Gastrocnemius medialis (tissue), 4 donors: Measurements from ENCODE around the gene KLHL40. TPM values are rescaled to one million over a fixed set of nuclear protein-coding genes. Genes with fewer than 3 reads are reported as not detected.

Source experiments
- ATAC-seq, 2 donors: fragments of 150-250 bp; one replicate each; pipeline ENCODE4 v1.9.1; 2016
- DNase-seq, 2 donors: peaks; one replicate each; pipeline ENCODE4 v3.0.0-alpha.2; 2019
- H3K27ac ChIP-seq, 4 donors: fragments of 200-600 bp; sonication (generic); 1 replicate in 1 of 4; 2 replicates in 3 of 4; pipeline ENCODE4 v1.5.1; 2016 to 2018; ENCODE audit warnings: mild to moderate bottlenecking in 2 of 4, moderate library complexity in 1 of 4
- H3K27me3 ChIP-seq, 3 donors: fragments of 200-600 bp; sonication (generic) in 2 of 3; 1 replicate in 1 of 3; 2 replicates in 2 of 3; pipeline versions ENCODE4 v1.5.1 to v1.6.0; 2016 to 2019; ENCODE audit warnings: mild to moderate bottlenecking in 1 of 3, moderate library complexity in 1 of 3
- H3K36me3 ChIP-seq, 2 donors: fragments of 200-600 bp; sonication (generic) in 1 of 2; one replicate each; pipeline ENCODE4 v1.5.1; 2017 to 2018
- H3K4me1 ChIP-seq, 2 donors: fragments of 200-600 bp; sonication (generic) in 1 of 2; one replicate each; pipeline ENCODE4 v1.5.1; 2016 to 2017; ENCODE audit warnings: mild to moderate bottlenecking in 2 of 2
- H3K4me3 ChIP-seq, 4 donors: fragments of 200-600 bp; sonication (generic) in 3 of 4; 1 replicate in 1 of 4; 2 replicates in 3 of 4; pipeline ENCODE4 v1.5.1; 2016 to 2019; ENCODE audit warnings: mild to moderate bottlenecking in 2 of 4
- H3K9me3 ChIP-seq, 3 donors: fragments of 200-600 bp; sonication (generic) in 2 of 3; 1 replicate in 1 of 3; 2 replicates in 2 of 3; pipeline ENCODE4 v1.5.1; 2016 to 2019
- POLR2A ChIP-seq, 2 donors: fragments of 450-650 bp; IDR thresholded peaks; one replicate each; pipeline ENCODE4 v1.6.1; 2017; ENCODE audit warnings: antibody characterized with exemption in 2 of 2, mild to moderate bottlenecking in 2 of 2, moderate library complexity in 2 of 2
- in situ Hi-C, 4 donors: fragments of 200-750 bp; cut with MboI; loops; one replicate each; pipeline versions ENCODE4 v1.15.0 to v1.8.0; 2017; ENCODE audit warnings: low sequenced_read_pairs in 4 of 4
- intact Hi-C: fragments of 100-400 bp; cut with DNase I; formaldehyde crosslinking; loops from one replicate; pipeline ENCODE4 v1.15.1; 2023; ENCODE audit warnings: low total_unique reads
- total RNA-seq, 4 donors: library from RNA; depleted of rRNA; stranded (reverse); fragments of >200 nt; gene quantifications; one replicate each; pipeline versions ENCODE4 v1.1.0 to v1.2.3, GENCODE V29; 2016
- TF ChIP-seq, protein P1 (sequence below), 5 experiments: fragments of 450-650 bp in 3 of 5; fragments of 200-600 bp in 2 of 5; sonication (generic) in 2 of 5; IDR thresholded peaks in 4 of 5; conservative IDR thresholded peaks in 1 of 5; 1 replicate in 4 of 5; 2 replicates in 1 of 5; pipeline ENCODE4 v1.5.1; 2016 to 2019; ENCODE audit warnings: antibody characterized with exemption in 5 of 5, mild to moderate bottlenecking in 3 of 5, moderate library complexity in 3 of 5

Gene KLHL40
- total RNA-seq, 4 donors from 2014 or later: 197 to 682 (median 397) TPM

DNA sequence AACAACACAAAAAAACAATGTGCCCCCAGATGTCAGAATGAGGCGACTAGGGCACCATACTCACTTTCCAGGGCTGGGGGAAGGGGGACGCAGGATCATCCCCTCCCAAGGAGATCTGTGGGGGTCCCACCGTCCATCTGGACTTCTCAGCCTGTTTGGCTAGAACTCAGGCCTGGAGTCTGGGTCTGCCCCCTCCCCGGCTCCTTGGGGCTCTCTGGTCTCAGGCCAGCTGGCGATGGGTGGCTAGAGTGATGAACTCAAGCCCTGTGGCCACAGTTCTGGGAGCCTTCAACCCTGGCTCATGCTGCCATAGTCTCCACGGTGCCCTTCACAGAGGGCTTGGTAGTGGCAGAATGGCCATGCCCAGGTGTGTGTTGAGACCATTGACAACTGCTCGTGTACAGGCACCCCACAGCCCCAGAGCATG is 18.2 kb upstream of the KLHL40 start:
- no peak for TF ChIP-seq POLR2A (IDR thresholded peaks at IDR 0.05)
- TF ChIP-seq, protein P1, sequence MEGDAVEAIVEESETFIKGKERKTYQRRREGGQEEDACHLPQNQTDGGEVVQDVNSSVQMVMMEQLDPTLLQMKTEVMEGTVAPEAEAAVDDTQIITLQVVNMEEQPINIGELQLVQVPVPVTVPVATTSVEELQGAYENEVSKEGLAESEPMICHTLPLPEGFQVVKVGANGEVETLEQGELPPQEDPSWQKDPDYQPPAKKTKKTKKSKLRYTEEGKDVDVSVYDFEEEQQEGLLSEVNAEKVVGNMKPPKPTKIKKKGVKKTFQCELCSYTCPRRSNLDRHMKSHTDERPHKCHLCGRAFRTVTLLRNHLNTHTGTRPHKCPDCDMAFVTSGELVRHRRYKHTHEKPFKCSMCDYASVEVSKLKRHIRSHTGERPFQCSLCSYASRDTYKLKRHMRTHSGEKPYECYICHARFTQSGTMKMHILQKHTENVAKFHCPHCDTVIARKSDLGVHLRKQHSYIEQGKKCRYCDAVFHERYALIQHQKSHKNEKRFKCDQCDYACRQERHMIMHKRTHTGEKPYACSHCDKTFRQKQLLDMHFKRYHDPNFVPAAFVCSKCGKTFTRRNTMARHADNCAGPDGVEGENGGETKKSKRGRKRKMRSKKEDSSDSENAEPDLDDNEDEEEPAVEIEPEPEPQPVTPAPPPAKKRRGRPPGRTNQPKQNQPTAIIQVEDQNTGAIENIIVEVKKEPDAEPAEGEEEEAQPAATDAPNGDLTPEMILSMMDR (IDR thresholded peaks at IDR 0.05 in 4 of 5, conservative IDR thresholded peaks at IDR 0.05 in 1 of 5): no peak
- H3K27me3 ChIP-seq: no peaks in the 10 kb centered on the region
- intact Hi-C loops: no loop called here
- H3K4me1 ChIP-seq: peaks cover 28 to 36% of the 10 kb centered on the region in 2 donors
- no peaks in the 10 kb centered on the region for H3K9me3 ChIP-seq
- H3K4me3 ChIP-seq: no peak overlapping the region
- peak overlapping the region; percentile 74 to 83 (median 81) for H3K27ac ChIP-seq
- peak in 1 of 2 donors; percentile 34 for DNase-seq
- H3K36me3 ChIP-seq: no peaks in the 10 kb centered on the region
- in situ Hi-C loops: no loop called here
- ATAC-seq: no peak

GRCh38 chr3:42667523-42668412 is 17.6 kb upstream of the KLHL40 start:
- no peaks in the 10 kb centered on the region for H3K36me3 ChIP-seq
- in situ Hi-C loops: no loop called here
- intact Hi-C loops: no loop called here
- DNase-seq (peak in 1 of 2 donors; percentile 39), ATAC-seq (peak in 1 of 2 donors; percentile 31)
- H3K9me3 ChIP-seq: no peaks in the 10 kb centered on the region
- peak overlapping the region; percentile 74 to 83 (median 81) for H3K27ac ChIP-seq
- H3K27me3 ChIP-seq: no peaks in the 10 kb centered on the region
- TF ChIP-seq, protein P1 (IDR thresholded peaks at IDR 0.05 in 4 of 5, conservative IDR thresholded peaks at IDR 0.05 in 1 of 5): no peak
- peak in 1 of 2 donors; percentile 9 for TF ChIP-seq POLR2A (IDR thresholded peaks at IDR 0.05)
- H3K4me3 ChIP-seq: no peak overlapping the region
- H3K4me1 ChIP-seq: peaks cover 26 to 33% of the 10 kb centered on the region in 2 donors

DNA sequence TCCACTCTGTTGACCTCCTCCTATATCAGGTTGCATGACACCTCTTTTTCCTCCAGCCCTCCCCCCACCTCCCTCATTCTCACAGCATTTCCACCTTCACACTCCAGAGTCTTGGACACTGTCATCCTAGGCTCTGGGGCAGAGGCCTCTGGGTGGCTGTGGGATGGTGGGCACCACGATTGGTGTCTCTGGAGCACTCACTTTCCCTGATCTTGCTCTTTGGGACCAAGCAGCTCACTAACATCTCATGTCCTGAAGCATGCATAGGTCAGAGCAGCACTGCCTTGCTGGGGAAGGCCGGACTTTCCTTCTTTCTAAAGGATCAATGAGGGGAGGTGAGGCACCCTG is 16.9 kb upstream of the KLHL40 start:
- Histone ChIP-seq H3K9me3 (no peaks in the 10 kb centered on the region), H3K27me3 (no peaks in the 10 kb centered on the region), H3K4me3 (no peak overlapping the region), H3K4me1 (peaks cover 26 to 33% of the 10 kb centered on the region in 2 donors), H3K36me3 (no peaks in the 10 kb centered on the region), H3K27ac (peak overlapping the region; percentile 74 to 83 (median 81))
- in situ Hi-C loops: no loop called here
- intact Hi-C loops: no loop called here
- ATAC-seq (no peak), DNase-seq (no peak)
- TF ChIP-seq, protein P1 (IDR thresholded peaks at IDR 0.05 in 4 of 5, conservative IDR thresholded peaks at IDR 0.05 in 1 of 5): no peak
- TF ChIP-seq POLR2A (IDR thresholded peaks at IDR 0.05): peak in 1 of 2 donors; percentile 3

DNA sequence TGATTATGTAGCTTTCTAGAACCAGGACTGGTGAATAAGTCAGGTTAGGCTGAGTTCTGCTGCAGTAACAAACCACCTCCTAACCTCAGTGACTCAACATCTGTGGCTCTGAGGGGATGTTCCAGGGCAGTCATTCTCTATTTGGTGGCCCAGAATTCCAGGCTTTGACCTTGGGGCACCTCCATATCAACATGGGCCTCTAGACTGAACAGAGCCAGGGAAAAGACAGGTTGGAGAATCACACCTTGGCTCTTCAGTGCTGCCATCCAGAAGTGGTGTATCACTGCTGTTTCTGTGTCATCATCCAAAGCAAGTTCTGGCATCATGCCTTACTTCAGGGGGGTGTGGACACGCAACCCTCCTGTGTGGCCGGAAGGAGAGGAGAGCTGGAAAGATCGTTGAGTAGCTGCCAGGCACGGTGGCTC is 16.5 kb upstream of the KLHL40 start:
- no peaks in the 10 kb centered on the region for H3K36me3 ChIP-seq
- H3K27me3 ChIP-seq: no peaks in the 10 kb centered on the region
- no peaks in the 10 kb centered on the region for H3K9me3 ChIP-seq
- DNase-seq: peak in 1 of 2 donors; percentile 47
- H3K4me1 ChIP-seq: peaks cover 26 to 33% of the 10 kb centered on the region in 2 donors
- ATAC-seq: peak in 1 of 2 donors; percentile 18
- intact Hi-C loops (no loop called here), in situ Hi-C loops (no loop called here)
- no peak overlapping the region for H3K4me3 ChIP-seq
- TF ChIP-seq POLR2A (IDR thresholded peaks at IDR 0.05): no peak
- peak overlapping the region in 2 of 4 donors; percentile 74 to 83 for H3K27ac ChIP-seq

GRCh38 chr3:42670051-42670576 is 15.2 kb upstream of the KLHL40 start:
- in situ Hi-C loops: no loop called here
- no peaks in the 10 kb centered on the region for H3K9me3 ChIP-seq
- H3K4me3 ChIP-seq: no peak overlapping the region
- DNase-seq (no peak), ATAC-seq (no peak)
- no peak for TF ChIP-seq POLR2A (IDR thresholded peaks at IDR 0.05)
- TF ChIP-seq, protein P1 (IDR thresholded peaks at IDR 0.05 in 4 of 5, conservative IDR thresholded peaks at IDR 0.05 in 1 of 5): no peak
- intact Hi-C loops: no loop called here
- peaks cover 26 to 33% of the 10 kb centered on the region in 2 donors for H3K4me1 ChIP-seq
- no peaks in the 10 kb centered on the region for H3K36me3 ChIP-seq
- no peak overlapping the region for H3K27ac ChIP-seq
- H3K27me3 ChIP-seq: no peaks in the 10 kb centered on the region
